Heart right ventricle (tissue), 16 donors: ENCODE results near the gene LRRC3B. TPM values are rescaled to one million over a fixed set of nuclear protein-coding genes. Genes with fewer than 3 reads are reported as not detected.

Source experiments
- ATAC-seq, 8 donors: fragments of 200-7000 bp; cut with Tn5 transposase; one replicate each; pipeline ENCODE4 v1.9.1; 2020; ENCODE audit warnings: mild to moderate bottlenecking in 8 of 8, moderate library complexity in 8 of 8, moderate number of reproducible peaks in 1 of 8
- DNase-seq, 2 donors: peaks; one replicate each; pipeline ENCODE4 v3.0.0-alpha.2; 2020
- H3K27ac ChIP-seq, 10 donors: fragments of 200-600 bp; sonication (generic) in 2 of 10; one replicate each; pipeline versions ENCODE4 v1.5.0 to v1.8.0; 2020 to 2022; ENCODE audit warnings: mild to moderate bottlenecking in 3 of 10
- H3K27me3 ChIP-seq, 7 donors: fragments of 200-600 bp; one replicate each; pipeline ENCODE4 v1.8.0; 2021 to 2022; ENCODE audit warnings: mild to moderate bottlenecking in 2 of 7
- H3K36me3 ChIP-seq, 9 donors: fragments of 200-600 bp; sonication (generic) in 1 of 9; one replicate each; pipeline versions ENCODE4 v1.5.0 to v1.8.0; 2020 to 2022; ENCODE audit warnings: mild to moderate bottlenecking in 2 of 9
- H3K4me1 ChIP-seq, 9 donors: fragments of 200-600 bp; sonication (generic) in 1 of 9; one replicate each; pipeline versions ENCODE4 v1.5.0 to v1.8.0; 2020 to 2022; ENCODE audit warnings: mild to moderate bottlenecking in 4 of 9
- H3K4me3 ChIP-seq, 10 donors: fragments of 200-600 bp; sonication (generic) in 2 of 10; one replicate each; pipeline versions ENCODE4 v1.5.0 to v1.8.0; 2020 to 2022; ENCODE audit warnings: mild to moderate bottlenecking in 7 of 10, moderate library complexity in 2 of 10
- H3K9me3 ChIP-seq, 11 donors: fragments of 200-600 bp in 10 of 11; sonication (generic) in 2 of 11; one replicate each; pipeline versions ENCODE4 v1.5.0 to v1.8.0; 2013 to 2022; ENCODE audit warnings: mild to moderate bottlenecking in 2 of 11, control low read depth in 1 of 11, moderate library complexity in 1 of 11
- WGBS, 2 donors: extraction: QIAGEN DNeasy Blood & Tissue Kit; methylation state at CpG; one replicate each; pipeline ENCODE4 v1.1.7; 2013; ENCODE audit warnings: inconsistent platforms in 1 of 2; 5-methylcytosine and 5-hydroxymethylcytosine counted together
- intact Hi-C, 10 donors: fragments of 100-400 bp; cut with DNase I; formaldehyde crosslinking; loops; one replicate each; pipeline versions ENCODE4 v1.11.1 to v1.14.2; 2022
- polyA plus RNA-seq, 2 donors: library from polyadenylated mRNA; stranded (reverse); fragments of 200-250 nt; gene quantifications; one replicate each; pipeline ENCODE4 v1.2.3, GENCODE V29; 2013
- total RNA-seq, 10 donors: library from RNA; stranded (reverse); fragmentation: NEBNext Ultra II Directional in 3 of 10; extraction: Animal tissue kit (Norgen Biotek cat#: 25700) in 3 of 10; gene quantifications; one replicate each; pipeline versions ENCODE4 v1.2.1 to v1.2.4, GENCODE V29; 2021 to 2023
- TF ChIP-seq, protein P1 (sequence below), 9 donors: fragments of 200-600 bp; sonication (generic) in 2 of 9; IDR thresholded peaks; one replicate each; pipeline versions ENCODE4 v1.5.0 to v1.8.0; 2021 to 2022; ENCODE audit warnings: antibody characterized with exemption in 9 of 9, mild to moderate bottlenecking in 5 of 9, moderate library complexity in 1 of 9
- donor health status: Arrhythmogenic right ventricular cardiomyopathy.
- donor health status: ischemic (EF 13 %, LVEDD 7.1; RV severe dilation, severe dysfunction).
- donor health status: healthy with polysubstance abuse.
- donor health status: DM: no; HTN: yes; CAD: no.
- donor health status: DM: no; HTN: no; CAD: no.
- donor health status: ischemic (EF 25% LVEDD 6.9; RV normal size, moderate dysfunction).
- donor health status: ischemic (EF 25% LVEDD 5.7; RV mildly dilated, moderate dysfunction).
- donor health status: healthy.
- donor health status: DM: yes; HTN: yes; CAD: no.
- donor health status: Ischemic cardiomyopathy.
- donor health status: ischemic (EF 35%, LVEDD 5.7; RV mildly dilated, moderate dysfunction).
- donor health status: nonischemic (EF 11% LVEDD 7.7; RV severe dilation, severe dysfunction).
- donor health status: DM: yes; HTN: yes; CAD: no.
- donor health status: PGD.
- donor health status: ischemic (EF 29% LVEDD 5.4; RV normal size, mild dysfunction).
- donor health status: nonischemic (EF 23%, LVEDD 6.1; RV moderate dilation, normal function).

The LRRC3B gene
- total and polyA plus RNA-seq, 12 donors: 0.04 to 0.55 (median 0.17) TPM; not detected in 3

- intact Hi-C loops: no loop called here
Measured at GRCh38 chr3:26625187-26625586, 2.6 kb downstream of the LRRC3B start.

DNA sequence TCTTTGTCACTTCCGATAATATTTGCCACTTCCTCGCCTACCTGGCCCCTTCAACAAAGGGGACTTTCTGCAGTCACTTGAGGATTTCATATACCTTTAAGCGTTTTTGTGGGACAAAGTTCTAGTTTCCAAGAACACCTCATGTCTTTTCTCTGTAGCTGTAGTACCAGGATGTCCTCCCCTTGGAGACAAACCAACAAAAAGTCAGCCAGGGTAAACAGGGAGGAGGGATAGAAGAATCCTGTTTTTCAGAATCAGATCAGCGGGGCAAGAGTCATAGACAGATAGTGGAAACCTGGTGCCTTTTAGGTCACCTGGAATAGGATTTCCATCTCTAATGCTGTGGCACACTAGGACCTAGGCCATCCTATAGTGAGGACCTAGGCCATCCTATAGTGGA lies 4.5 kb downstream of the LRRC3B start:
- peaks cover 0 to 29% (median 15%) of the 10 kb centered on the region in 9 donors for H3K4me1 ChIP-seq
- no peak for DNase-seq
- no peaks in the 10 kb centered on the region for H3K36me3 ChIP-seq
- intact Hi-C loops: no loop called here
- H3K4me3 ChIP-seq: no peak overlapping the region
- no peak overlapping the region for H3K27ac ChIP-seq
- no peak for ATAC-seq
- no peaks in the 10 kb centered on the region for H3K9me3 ChIP-seq
- 90 to 91% methylated on average over 4 of the region's 4 CpGs for WGBS, 2 donors
- TF ChIP-seq, protein P1, sequence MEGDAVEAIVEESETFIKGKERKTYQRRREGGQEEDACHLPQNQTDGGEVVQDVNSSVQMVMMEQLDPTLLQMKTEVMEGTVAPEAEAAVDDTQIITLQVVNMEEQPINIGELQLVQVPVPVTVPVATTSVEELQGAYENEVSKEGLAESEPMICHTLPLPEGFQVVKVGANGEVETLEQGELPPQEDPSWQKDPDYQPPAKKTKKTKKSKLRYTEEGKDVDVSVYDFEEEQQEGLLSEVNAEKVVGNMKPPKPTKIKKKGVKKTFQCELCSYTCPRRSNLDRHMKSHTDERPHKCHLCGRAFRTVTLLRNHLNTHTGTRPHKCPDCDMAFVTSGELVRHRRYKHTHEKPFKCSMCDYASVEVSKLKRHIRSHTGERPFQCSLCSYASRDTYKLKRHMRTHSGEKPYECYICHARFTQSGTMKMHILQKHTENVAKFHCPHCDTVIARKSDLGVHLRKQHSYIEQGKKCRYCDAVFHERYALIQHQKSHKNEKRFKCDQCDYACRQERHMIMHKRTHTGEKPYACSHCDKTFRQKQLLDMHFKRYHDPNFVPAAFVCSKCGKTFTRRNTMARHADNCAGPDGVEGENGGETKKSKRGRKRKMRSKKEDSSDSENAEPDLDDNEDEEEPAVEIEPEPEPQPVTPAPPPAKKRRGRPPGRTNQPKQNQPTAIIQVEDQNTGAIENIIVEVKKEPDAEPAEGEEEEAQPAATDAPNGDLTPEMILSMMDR (IDR thresholded peaks at IDR 0.05): no peak
- H3K27me3 ChIP-seq: peaks cover 4 to 34% (median 29%) of the 10 kb centered on the region in 7 donors

More at GRCh38 chr3:26625187-26625586, 2.6 kb downstream of the LRRC3B start:
- whole genome bisulfite sequencing, 2 donors: 51 to 57% methylated on average over 13 of the region's 13 CpGs
- H3K9me3 ChIP-seq: no peaks in the 10 kb centered on the region
- H3K27ac ChIP-seq: no peak overlapping the region
- TF ChIP-seq, protein P1 (IDR thresholded peaks at IDR 0.05): no peak
- H3K4me3 ChIP-seq: no peak overlapping the region
- no peaks in the 10 kb centered on the region for H3K36me3 ChIP-seq
- peaks cover 0 to 28% (median 18%) of the 10 kb centered on the region in 9 donors for H3K4me1 ChIP-seq
- peaks cover 4 to 50% (median 45%) of the 10 kb centered on the region in 7 donors for H3K27me3 ChIP-seq
- ATAC-seq (no peak), DNase-seq (no peak)

GRCh38 chr3:26628915-26629314 lies 6.3 kb downstream of the LRRC3B start:
- ATAC-seq (no peak), DNase-seq (no peak)
- intact Hi-C loops: no loop called here
- Histone ChIP-seq H3K27me3 (peaks cover 0 to 17% (median 13%) of the 10 kb centered on the region in 7 donors), H3K4me3 (no peak overlapping the region), H3K27ac (no peak overlapping the region), H3K4me1 (peaks cover 0 to 12% (median 0%) of the 10 kb centered on the region in 9 donors), H3K9me3 (no peaks in the 10 kb centered on the region), H3K36me3 (no peaks in the 10 kb centered on the region)
- WGBS, 2 donors: 60 to 65% methylated on average over 1 of the region's 1 CpG
- TF ChIP-seq, protein P1 (IDR thresholded peaks at IDR 0.05): no peak

- WGBS, 2 donors: 71 to 72% methylated on average over 4 of the region's 4 CpGs
- H3K4me3 ChIP-seq: no peak overlapping the region
- H3K27me3 ChIP-seq: no peaks in the 10 kb centered on the region
- H3K4me1 ChIP-seq: peaks cover 0 to 8% (median 0%) of the 10 kb centered on the region in 9 donors
- no peaks in the 10 kb centered on the region for H3K36me3 ChIP-seq
- DNase-seq (no peak), ATAC-seq (no peak)
- H3K27ac ChIP-seq: peak overlapping the region in 1 of 10 donors; percentile 7
- intact Hi-C loops: loop anchor here in 1 of 10 donors (5.0 kb wide), 1 partner anchor 74 kb away; no protein-coding TSS in a partner anchor
- TF ChIP-seq, protein P1 (IDR thresholded peaks at IDR 0.05): no peak
- no peaks in the 10 kb centered on the region for H3K9me3 ChIP-seq
Measured at GRCh38 chr3:26630669-26631389, 8.3 kb downstream of the LRRC3B start.
